Activated T-helper 1 cell treated with anti-CD3 and anti-CD28 coated beads, Interleukin-2, amount 50 U/mL, for 16 hours (primary cell): ENCODE results near the gene MOB2.
"Not testable (repeated sequence)": the region's sequence is repeated elsewhere in the genome, so short reads cannot be mapped to it uniquely, and the experiment has no call there.

Source experiments
- DNase-seq, 2 donors: peaks; one replicate each; pipeline ENCODE4 v3.0.0-alpha.2; 2020; ENCODE audit warnings: low read depth in 1 of 2, low spot score in 1 of 2

Gene MOB2

GRCh38 chr11:1518301-1518700 lies 31.7 kb upstream of the MOB2 start:
- DNase-seq = no peak

- no peak for DNase-seq
Measured at GRCh38 chr11:1517117-1518005, 30.8 kb upstream of the MOB2 start.

- DNase-seq = no peak
Measured at GRCh38 chr11:1516273-1517067, 29.9 kb upstream of the MOB2 start.

- DNase-seq = peak; percentile 59 to 62
Measured at GRCh38 chr11:1515082-1516060, 28.8 kb upstream of the MOB2 start.

GRCh38 chr11:1514336-1515061 lies 27.9 kb upstream of the MOB2 start:
- no peak for DNase-seq

- DNase-seq = no peak
Measured at GRCh38 chr11:1513326-1514296, 27.0 kb upstream of the MOB2 start.

GRCh38 chr11:1512531-1513258 lies 26.1 kb upstream of the MOB2 start:
- DNase-seq = not testable (repeated sequence)

GRCh38 chr11:1511937-1512496 lies 25.4 kb upstream of the MOB2 start:
- DNase-seq = no peak

- no peak for DNase-seq
Measured at GRCh38 chr11:1510928-1511327, 24.3 kb upstream of the MOB2 start.

GRCh38 chr11:1510351-1510750 lies 23.8 kb upstream of the MOB2 start:
- DNase-seq = not testable (repeated sequence)

GRCh38 chr11:1509626-1510255 lies 23.2 kb upstream of the MOB2 start:
- DNase-seq = no peak

- no peak for DNase-seq
Measured at GRCh38 chr11:1508986-1509385, 22.4 kb upstream of the MOB2 start.

- no peak for DNase-seq
Measured at GRCh38 chr11:1508491-1508891, 21.9 kb upstream of the MOB2 start.

GRCh38 chr11:1507381-1508140 lies 21.0 kb upstream of the MOB2 start:
- DNase-seq = no peak

- DNase-seq = no peak
Measured at GRCh38 chr11:1506981-1507380, 20.4 kb upstream of the MOB2 start.

GRCh38 chr11:1505480-1505879 lies 18.9 kb upstream of the MOB2 start:
- no peak for DNase-seq
